ENCODE data around the gene COL18A1. TPM values are rescaled to one million over a fixed set of nuclear protein-coding genes. Genes with fewer than 3 reads are reported as not detected.

The COL18A1 gene
- polyA plus RNA-seq, 2 of the 4 experiments (the other 2 are of a cell fraction) = 17.3 to 88.4 TPM

GRCh38 chr21:45449658-45450422 lies 44.9 kb downstream of the COL18A1 start:
- H3K4me2 ChIP-seq = no peak overlapping the region
- H3K4me3 ChIP-seq = no peak overlapping the region
- no peaks in the 10 kb centered on the region for H3K4me1 ChIP-seq
- no peak for ATAC-seq
- TF ChIP-seq EP300 (IDR thresholded peaks at IDR 0.05) (no peak), RAD21 (conservative IDR thresholded peaks at IDR 0.05 in 1 of 2, IDR thresholded peaks at IDR 0.05 in 1 of 2) (no peak), HOXA7 (CRISPR knock-in tag; IDR thresholded peaks at IDR 0.05) (no peak), EHF (CRISPR knock-in tag; IDR thresholded peaks at IDR 0.05) (no peak), BCL3 (IDR thresholded peaks at IDR 0.05) (no peak), CHD4 (IDR thresholded peaks at IDR 0.05; ENCODE audit: borderline replicate concordance) (no peak), RFX5 (IDR thresholded peaks at IDR 0.05) (no peak), GATA3 (IDR thresholded peaks at IDR 0.05; ENCODE audit: borderline replicate concordance) (no peak), RCOR1 (IDR thresholded peaks at IDR 0.05; ENCODE audit: low read depth, low read length) (no peak), NFE2L2 (conservative IDR thresholded peaks at IDR 0.05; ENCODE audit: low read length) (no peak), HOXB5 (CRISPR knock-in tag; IDR thresholded peaks at IDR 0.05) (no peak), E2F6 (IDR thresholded peaks at IDR 0.05; ENCODE audit: borderline replicate concordance, low read depth) (no peak), ESRRA (IDR thresholded peaks at IDR 0.05; ENCODE audit: borderline replicate concordance, low read length) (no peak), RNF2 (IDR thresholded peaks at IDR 0.05; ENCODE audit: borderline replicate concordance, low read depth) (no peak), PHF8 (IDR thresholded peaks at IDR 0.05; ENCODE audit: borderline replicate concordance, low read depth) (no peak), ZSCAN20 (CRISPR knock-in tag; IDR thresholded peaks at IDR 0.05) (no peak), JUNB (IDR thresholded peaks at IDR 0.05) (no peak)
- ChIA-PET CTCF (interaction anchor here (0.7 to 1.2 kb wide), 2 partner anchors 10 to 157 kb away, joined by 3 to 4 read pairs; no protein-coding TSS in a partner anchor), POLR2A (no interaction called here)
- peaks cover 12% of the 10 kb centered on the region; the same call in 2 of the 3 replicates for H3K9me3 ChIP-seq
- peak overlapping the region in 1 of 2 experiments; percentile 48; a peak in 1 of 6 replicates for H3K27ac ChIP-seq
- DNase-seq (ENCODE audit: low read depth in 1 of 2, low spot score in 1 of 2) = no peak
- no peak for FAIRE-seq
- WGBS (ENCODE audit: missing lambda C conversion rate) = 91% methylated on average over 11 of the region's 22 CpGs

- FAIRE-seq (no peak), ATAC-seq (no peak), DNase-seq (ENCODE audit: low read depth in 1 of 2, low spot score in 1 of 2) (no peak)
- Histone ChIP-seq H3K4me3 (no peak overlapping the region), H3K4me1 (no peaks in the 10 kb centered on the region), H3K9me3 (peaks cover 12% of the 10 kb centered on the region; the same call in 2 of the 3 replicates), H3K27ac (no peak overlapping the region), H3K4me2 (no peak overlapping the region)
- ChIA-PET CTCF (interaction anchor here (0.6 to 2.3 kb wide), 3 partner anchors 19 to 159 kb away, joined by 3 to 7 read pairs (median 4); no protein-coding TSS in a partner anchor), POLR2A (no interaction called here)
- TF ChIP-seq EP300 (IDR thresholded peaks at IDR 0.05) (no peak), FOXS1 (CRISPR knock-in tag; IDR thresholded peaks at IDR 0.05) (no peak), HDAC2 (IDR thresholded peaks at IDR 0.05) (no peak), CHD2 (IDR thresholded peaks at IDR 0.05; ENCODE audit: low read length, partially characterized antibody) (no peak), KDM5A (IDR thresholded peaks at IDR 0.05) (no peak), CHD4 (IDR thresholded peaks at IDR 0.05; ENCODE audit: borderline replicate concordance) (no peak), MAZ (IDR thresholded peaks at IDR 0.05; ENCODE audit: borderline replicate concordance, low read depth, low read length) (no peak), PHF8 (IDR thresholded peaks at IDR 0.05; ENCODE audit: borderline replicate concordance, low read depth) (no peak), CBX8 (IDR thresholded peaks at IDR 0.05) (no peak), E2F6 (IDR thresholded peaks at IDR 0.05; ENCODE audit: borderline replicate concordance, low read depth) (no peak)
- WGBS (ENCODE audit: missing lambda C conversion rate) = 92% methylated on average over 14 of the region's 24 CpGs
Measured at GRCh38 chr21:45450423-45451090, 45.6 kb downstream of the COL18A1 start.

Measured in A549 (cell line).